Activated naive CD8-positive, alpha-beta T cell (primary cell): Measurements from ENCODE around the gene OR56A5.

ENCODE experiments used
- H3K27ac Mint-ChIP-seq: one replicate; pipeline ENCODE4 v1.8.0; 2021; ENCODE audit warnings: mixed read lengths
- H3K27me3 Mint-ChIP-seq: one replicate; pipeline ENCODE4 v1.8.0; 2021; ENCODE audit warnings: mixed read lengths
- H3K36me3 Mint-ChIP-seq: one replicate; pipeline ENCODE4 v1.8.0; 2021; ENCODE audit warnings: mixed read lengths
- H3K4me1 Mint-ChIP-seq: one replicate; pipeline ENCODE4 v1.8.0; 2021; ENCODE audit warnings: low read depth, mixed read lengths
- H3K4me3 Mint-ChIP-seq: one replicate; pipeline ENCODE4 v1.8.0; 2021; ENCODE audit warnings: mild to moderate bottlenecking, mixed read lengths
- H3K9me3 Mint-ChIP-seq: one replicate; pipeline ENCODE4 v1.8.0; 2021; ENCODE audit warnings: low read depth, mixed read lengths

The OR56A5 gene, protein sequence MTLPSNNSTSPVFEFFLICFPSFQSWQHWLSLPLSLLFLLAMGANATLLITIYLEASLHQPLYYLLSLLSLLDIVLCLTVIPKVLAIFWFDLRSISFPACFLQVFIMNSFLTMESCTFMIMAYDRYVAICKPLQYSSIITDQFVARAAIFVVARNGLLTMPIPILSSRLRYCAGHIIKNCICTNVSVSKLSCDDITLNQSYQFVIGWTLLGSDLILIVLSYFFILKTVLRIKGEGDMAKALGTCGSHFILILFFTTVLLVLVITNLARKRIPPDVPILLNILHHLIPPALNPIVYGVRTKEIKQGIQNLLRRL

DNA sequence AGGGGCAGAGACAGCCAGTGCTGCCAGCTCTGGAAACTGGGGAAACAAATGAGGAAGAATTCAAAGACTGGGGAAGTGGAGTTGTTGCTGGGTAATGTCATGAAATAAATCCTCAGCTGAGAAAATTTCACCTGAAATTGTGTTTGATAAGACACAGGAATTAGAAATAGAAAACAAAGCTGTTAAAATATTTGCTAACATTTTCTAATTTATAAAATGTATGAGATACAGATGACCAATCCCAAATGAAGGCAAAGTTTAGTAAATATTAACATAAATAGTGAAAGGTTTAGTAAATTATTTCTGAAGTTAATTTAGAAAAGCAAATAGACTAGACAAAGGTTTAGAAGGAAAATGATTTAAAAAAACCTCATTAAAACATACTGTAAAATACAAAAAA, at the start of gene OR56A5:
Gene OR56A5, minus strand, starts transcription at position 101 of the 400 bp plus-strand sequence. Its CDS starts 0 bp downstream, at position 101.
- Mint-ChIP-seq H3K4me1 (no peaks in the 10 kb centered on the region), H3K4me3 (no peak within 1 kb of the TSS), H3K9me3 (peaks cover 4% of the 10 kb centered on the region), H3K27ac (no peak within 1 kb of the TSS), H3K36me3 (no peaks in the 10 kb centered on the region), H3K27me3 (peaks cover 21% of the 10 kb centered on the region)

DNA sequence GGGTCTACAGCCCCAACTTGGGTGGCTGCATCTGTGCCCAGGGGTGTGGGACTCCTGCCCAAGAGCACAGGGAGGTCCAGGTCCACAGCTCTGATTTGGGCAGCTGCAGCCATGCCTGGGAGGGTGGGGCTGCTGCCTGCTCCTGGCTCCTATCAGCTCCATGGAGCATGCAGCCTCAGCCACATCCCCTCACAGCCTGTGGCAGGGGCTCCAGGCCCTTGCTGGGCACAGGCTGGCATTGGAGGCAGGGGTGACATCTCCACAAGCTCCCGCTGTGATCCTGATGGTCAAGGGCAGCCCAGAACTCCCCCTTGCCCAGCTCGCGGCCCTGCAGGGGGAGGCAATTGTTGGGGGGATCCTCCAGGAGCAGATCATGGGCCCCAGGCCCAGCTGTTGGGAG, 44.7 kb upstream of the OR56A5 start:
- Mint-ChIP-seq H3K4me3 (no peak overlapping the region), H3K4me1 (no peaks in the 10 kb centered on the region), H3K9me3 (peaks cover 10% of the 10 kb centered on the region), H3K36me3 (peaks cover 2% of the 10 kb centered on the region), H3K27me3 (peaks cover 14% of the 10 kb centered on the region), H3K27ac (no peak overlapping the region)

DNA sequence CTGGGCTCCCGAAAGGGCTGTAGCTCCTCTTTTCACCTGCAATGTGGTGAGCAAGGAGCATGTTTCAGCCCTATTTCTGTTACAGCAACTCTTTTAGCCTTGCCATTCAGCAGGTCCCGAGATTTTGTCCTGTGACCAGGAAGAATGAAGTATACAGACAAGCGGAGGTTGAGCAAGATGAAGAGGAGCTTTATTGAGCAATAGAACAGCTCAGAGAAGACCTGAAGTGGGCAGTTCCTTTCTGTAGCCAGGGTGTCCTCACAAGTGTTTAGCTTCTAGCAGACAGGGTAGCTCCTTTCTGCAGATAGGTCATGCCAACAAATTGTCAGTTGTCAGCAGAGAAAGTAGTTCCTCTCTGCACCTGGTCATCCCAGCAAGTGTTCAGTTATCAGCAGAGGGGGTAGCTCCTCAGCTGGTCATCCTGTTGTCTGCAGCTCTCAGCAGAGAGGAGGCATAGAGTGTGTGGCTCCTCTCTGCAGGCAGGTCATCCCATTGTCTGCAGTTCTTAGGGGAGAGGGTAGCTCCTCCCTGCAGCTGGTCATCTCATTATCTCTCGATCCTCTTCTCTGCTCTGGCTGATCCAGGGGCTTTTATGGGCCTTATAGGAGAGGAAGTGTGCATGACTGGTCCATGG, 43.9 kb upstream of the OR56A5 start:
- no peak overlapping the region for H3K27ac Mint-ChIP-seq
- H3K4me1 Mint-ChIP-seq: no peaks in the 10 kb centered on the region
- H3K36me3 Mint-ChIP-seq: peaks cover 2% of the 10 kb centered on the region
- H3K9me3 Mint-ChIP-seq: peaks cover 7% of the 10 kb centered on the region
- H3K27me3 Mint-ChIP-seq: peaks cover 14% of the 10 kb centered on the region
- no peak overlapping the region for H3K4me3 Mint-ChIP-seq

DNA sequence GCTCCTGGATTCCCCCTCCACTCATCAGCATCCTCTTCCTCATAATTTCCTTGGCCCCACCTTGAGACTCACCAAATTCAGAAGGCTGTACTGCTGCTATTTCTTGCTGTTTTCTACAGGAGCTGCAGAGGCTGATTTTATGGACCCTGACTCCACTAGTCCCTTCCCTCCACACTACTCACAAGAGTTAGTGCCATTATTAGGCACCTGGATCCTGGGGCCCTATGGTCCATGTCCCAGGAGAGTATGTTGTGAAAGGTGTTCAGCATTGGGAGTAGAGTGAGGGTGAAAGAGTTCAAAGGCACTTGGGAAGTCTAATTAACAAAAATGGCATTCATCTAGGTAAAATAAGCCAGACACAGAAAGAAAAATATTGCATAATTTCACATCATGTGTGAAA, 38.6 kb upstream of the OR56A5 start, which contains the start of gene OR56A4:
Gene OR56A4, minus strand, starts transcription at position 101 of the 400 bp plus-strand sequence. CDS start 3,954 bp downstream, outside the sequence.
- H3K9me3 Mint-ChIP-seq: no peaks in the 10 kb centered on the region
- no peaks in the 10 kb centered on the region for H3K36me3 Mint-ChIP-seq
- H3K4me1 Mint-ChIP-seq: no peaks in the 10 kb centered on the region
- H3K27ac Mint-ChIP-seq: no peak within 1 kb of the TSS
- no peak within 1 kb of the TSS for H3K4me3 Mint-ChIP-seq
- H3K27me3 Mint-ChIP-seq: peaks cover 8% of the 10 kb centered on the region

DNA sequence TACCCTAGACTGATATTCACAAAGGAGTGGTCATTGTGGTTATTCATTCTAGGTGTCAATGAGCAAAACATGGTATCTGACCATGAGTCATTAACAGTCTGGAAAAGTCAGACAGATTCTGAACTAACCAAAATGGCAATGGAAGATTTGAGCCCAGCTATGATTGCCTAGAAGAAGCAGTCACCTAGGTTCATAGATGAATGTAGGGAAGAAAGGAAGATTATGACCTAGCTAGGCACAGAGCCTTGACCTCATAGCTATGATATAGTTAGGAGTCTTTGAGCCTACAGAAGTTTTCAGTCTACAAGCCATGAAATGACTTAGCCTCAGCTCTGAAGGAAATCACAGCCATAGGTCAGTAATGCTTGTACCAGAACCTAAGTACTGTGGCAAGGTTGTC, 38.1 kb upstream of the OR56A5 start:
- Mint-ChIP-seq H3K27me3 (peaks cover 8% of the 10 kb centered on the region), H3K4me3 (no peak overlapping the region), H3K4me1 (no peaks in the 10 kb centered on the region), H3K9me3 (no peaks in the 10 kb centered on the region), H3K36me3 (no peaks in the 10 kb centered on the region), H3K27ac (no peak overlapping the region)

DNA sequence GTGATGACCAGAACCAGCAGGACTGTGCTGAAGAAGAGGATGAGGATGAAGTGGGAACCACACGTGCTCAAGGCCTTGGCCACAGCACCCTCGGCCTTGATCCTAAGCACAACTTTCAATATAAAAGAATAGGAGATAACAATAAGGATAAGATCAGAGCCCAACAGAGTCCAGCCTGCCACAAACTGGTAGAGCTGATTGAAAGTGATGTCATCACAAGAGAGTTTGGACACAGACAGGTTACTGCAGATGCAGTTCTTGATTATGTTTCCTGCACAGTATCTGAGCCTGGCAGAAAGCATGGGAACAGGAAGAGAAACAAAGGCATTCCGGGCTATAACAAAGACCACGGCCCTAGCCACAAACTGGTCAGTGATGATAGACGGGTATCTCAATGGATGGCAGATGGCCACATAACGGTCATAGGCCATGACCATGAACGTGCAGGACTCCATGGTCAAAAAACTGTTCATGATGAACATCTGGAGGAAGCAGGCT, 34.0 kb upstream of the OR56A5 start:
- Mint-ChIP-seq H3K27me3 (peaks cover 8% of the 10 kb centered on the region), H3K36me3 (no peaks in the 10 kb centered on the region), H3K27ac (no peak overlapping the region), H3K4me1 (no peaks in the 10 kb centered on the region), H3K4me3 (no peak overlapping the region), H3K9me3 (no peaks in the 10 kb centered on the region)

DNA sequence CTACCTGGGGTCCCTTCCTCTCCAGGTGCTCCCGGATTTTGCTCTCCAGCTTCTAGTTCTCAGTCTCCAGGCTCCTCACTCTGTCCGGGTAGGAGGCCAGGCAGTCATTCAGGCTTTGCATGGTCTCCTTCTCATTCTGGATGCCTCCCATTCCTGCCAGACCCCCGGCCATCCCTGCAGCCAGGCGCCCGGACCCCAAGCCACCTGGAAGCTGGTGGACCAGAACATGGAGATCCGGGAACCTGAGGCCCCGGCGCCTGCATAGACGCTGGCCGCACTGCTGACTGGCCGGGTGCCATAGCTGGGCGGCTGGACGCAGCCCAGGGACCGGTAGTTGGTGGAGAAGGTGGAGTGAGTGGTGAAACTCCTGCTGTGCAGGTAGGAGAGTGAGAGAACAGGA, 26.5 kb upstream of the OR56A5 start:
- H3K27me3 Mint-ChIP-seq: peaks cover 7% of the 10 kb centered on the region
- no peaks in the 10 kb centered on the region for H3K9me3 Mint-ChIP-seq
- no peaks in the 10 kb centered on the region for H3K36me3 Mint-ChIP-seq
- H3K4me1 Mint-ChIP-seq: no peaks in the 10 kb centered on the region
- H3K27ac Mint-ChIP-seq: no peak overlapping the region
- no peak overlapping the region for H3K4me3 Mint-ChIP-seq

DNA sequence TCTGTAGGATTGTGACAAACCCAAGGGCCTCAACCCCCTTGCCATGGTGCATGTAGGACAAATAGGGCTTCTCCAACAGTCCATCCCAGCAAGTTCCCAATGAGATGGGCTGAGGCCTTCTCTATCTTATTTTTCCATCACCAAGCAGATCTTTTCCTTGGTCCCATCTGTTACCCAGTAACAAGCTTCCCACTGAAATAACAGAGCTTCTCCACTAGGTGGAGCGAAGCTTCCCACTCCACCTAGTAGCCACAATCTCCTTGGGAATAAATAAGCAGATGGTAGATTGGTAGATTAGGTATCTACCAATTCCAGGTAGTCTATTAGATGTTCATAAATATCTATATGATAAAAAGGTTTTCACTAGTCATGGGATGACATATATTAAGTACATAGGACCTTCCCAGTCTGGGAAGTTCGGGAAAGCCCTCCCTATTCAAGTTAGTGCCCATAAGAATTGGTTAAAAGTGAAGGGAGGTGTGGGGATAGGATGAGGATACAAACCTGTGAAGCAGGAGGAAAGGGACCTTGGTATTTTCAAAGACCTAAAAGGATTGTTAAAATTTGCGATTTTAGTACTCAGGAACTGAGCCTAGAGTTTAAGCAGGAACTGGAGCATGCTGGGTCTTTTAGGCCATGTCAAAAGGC, 24.4 kb upstream of the OR56A5 start:
- H3K4me3 Mint-ChIP-seq: no peak overlapping the region
- no peaks in the 10 kb centered on the region for H3K4me1 Mint-ChIP-seq
- peaks cover 8% of the 10 kb centered on the region for H3K27me3 Mint-ChIP-seq
- no peaks in the 10 kb centered on the region for H3K36me3 Mint-ChIP-seq
- peaks cover 4% of the 10 kb centered on the region for H3K9me3 Mint-ChIP-seq
- no peak overlapping the region for H3K27ac Mint-ChIP-seq

DNA sequence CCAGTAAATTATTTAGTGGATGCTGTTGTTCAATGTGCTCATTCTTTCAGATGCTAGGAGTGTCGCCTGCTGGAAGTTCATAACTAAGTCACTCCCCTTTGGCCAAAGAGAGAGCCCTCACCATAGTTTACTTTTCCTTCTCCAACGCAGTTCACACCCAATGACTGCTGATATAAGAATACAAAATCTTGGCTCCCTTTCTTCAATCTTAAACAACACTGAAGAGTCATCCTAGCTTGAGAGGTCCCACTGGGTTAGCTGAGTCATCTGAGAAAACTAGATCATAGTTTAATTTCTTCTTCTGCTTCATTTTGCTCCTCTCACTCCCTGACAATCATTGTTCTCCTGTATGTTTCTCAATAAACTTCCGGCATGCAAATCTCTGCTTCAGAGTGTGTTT, 23.9 kb upstream of the OR56A5 start:
- H3K36me3 Mint-ChIP-seq: no peaks in the 10 kb centered on the region
- peaks cover 6% of the 10 kb centered on the region for H3K9me3 Mint-ChIP-seq
- no peak overlapping the region for H3K4me3 Mint-ChIP-seq
- no peak overlapping the region for H3K27ac Mint-ChIP-seq
- peaks cover 10% of the 10 kb centered on the region for H3K27me3 Mint-ChIP-seq
- H3K4me1 Mint-ChIP-seq: no peaks in the 10 kb centered on the region

DNA sequence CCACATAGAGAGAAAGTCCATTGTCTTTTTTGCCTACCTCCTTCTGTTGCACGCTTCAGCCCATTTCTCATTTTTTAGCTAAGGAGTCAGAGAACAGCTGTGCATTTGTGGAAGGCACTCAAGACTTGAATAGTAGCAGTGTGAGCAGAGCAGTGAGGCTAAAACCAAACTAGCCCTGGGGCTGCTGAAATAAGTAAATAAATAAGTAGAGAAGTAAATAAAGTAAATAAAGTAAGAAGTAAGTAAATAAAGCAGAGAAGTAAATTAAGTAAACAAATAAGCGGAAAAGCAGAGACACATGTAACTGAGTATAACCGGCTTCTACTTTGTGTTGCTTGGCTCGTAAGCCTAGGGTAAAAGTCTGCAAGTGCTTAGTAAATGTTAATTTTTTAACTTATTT, 20.9 kb upstream of the OR56A5 start:
- no peak overlapping the region for H3K27ac Mint-ChIP-seq
- peaks cover 6% of the 10 kb centered on the region for H3K9me3 Mint-ChIP-seq
- no peaks in the 10 kb centered on the region for H3K4me1 Mint-ChIP-seq
- H3K4me3 Mint-ChIP-seq: no peak overlapping the region
- H3K36me3 Mint-ChIP-seq: no peaks in the 10 kb centered on the region
- H3K27me3 Mint-ChIP-seq: peaks cover 24% of the 10 kb centered on the region

DNA sequence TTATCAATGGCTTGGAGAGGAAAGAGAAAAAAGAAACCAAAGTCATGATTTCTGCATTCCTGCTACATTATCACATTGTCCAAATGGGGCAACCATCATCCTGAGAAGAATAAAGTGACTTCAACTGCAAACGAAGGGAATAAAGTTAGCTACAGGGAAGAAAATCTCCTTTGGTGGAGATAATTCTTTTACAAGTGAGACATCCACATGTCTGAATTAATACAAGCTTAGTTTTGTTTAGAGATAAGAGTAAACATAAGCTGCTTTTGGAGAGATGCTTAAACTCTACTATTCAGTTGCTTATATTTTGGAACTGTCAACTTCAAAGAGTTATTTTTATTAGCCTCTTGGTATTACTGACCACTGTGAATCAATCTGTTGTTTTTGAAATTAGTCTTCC, 18.6 kb upstream of the OR56A5 start, which contains the start of gene OR52L1:
Gene OR52L1, minus strand, starts transcription at position 101 of the 400 bp plus-strand sequence. Its CDS starts 55 bp downstream, at position 46.
- no peaks in the 10 kb centered on the region for H3K4me1 Mint-ChIP-seq
- peaks cover 6% of the 10 kb centered on the region for H3K9me3 Mint-ChIP-seq
- H3K36me3 Mint-ChIP-seq: no peaks in the 10 kb centered on the region
- no peak within 1 kb of the TSS for H3K4me3 Mint-ChIP-seq
- H3K27ac Mint-ChIP-seq: no peak within 1 kb of the TSS
- peaks cover 37% of the 10 kb centered on the region for H3K27me3 Mint-ChIP-seq

DNA sequence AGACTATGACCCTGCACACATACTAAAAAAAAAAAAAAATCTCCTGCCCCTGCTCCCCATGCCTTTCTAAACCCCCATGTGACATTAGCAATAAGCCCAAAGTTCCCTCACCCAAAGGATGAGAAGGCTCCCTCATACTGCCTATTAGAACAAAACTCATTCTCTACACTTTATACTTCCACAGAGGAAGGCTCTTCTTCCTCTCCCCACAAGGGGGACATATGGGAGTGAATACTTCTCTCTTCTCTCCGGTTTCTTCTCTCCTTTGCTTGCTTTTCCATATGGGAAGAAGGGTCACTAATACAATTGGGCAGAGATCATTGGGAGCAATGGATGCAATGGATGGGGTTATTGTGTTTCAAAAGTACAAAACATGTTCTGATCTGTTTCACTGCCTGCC, 15.1 kb upstream of the OR56A5 start:
- no peaks in the 10 kb centered on the region for H3K36me3 Mint-ChIP-seq
- no peaks in the 10 kb centered on the region for H3K4me1 Mint-ChIP-seq
- no peak overlapping the region for H3K27ac Mint-ChIP-seq
- H3K4me3 Mint-ChIP-seq: no peak overlapping the region
- peaks cover 17% of the 10 kb centered on the region for H3K9me3 Mint-ChIP-seq
- H3K27me3 Mint-ChIP-seq: peaks cover 32% of the 10 kb centered on the region

DNA sequence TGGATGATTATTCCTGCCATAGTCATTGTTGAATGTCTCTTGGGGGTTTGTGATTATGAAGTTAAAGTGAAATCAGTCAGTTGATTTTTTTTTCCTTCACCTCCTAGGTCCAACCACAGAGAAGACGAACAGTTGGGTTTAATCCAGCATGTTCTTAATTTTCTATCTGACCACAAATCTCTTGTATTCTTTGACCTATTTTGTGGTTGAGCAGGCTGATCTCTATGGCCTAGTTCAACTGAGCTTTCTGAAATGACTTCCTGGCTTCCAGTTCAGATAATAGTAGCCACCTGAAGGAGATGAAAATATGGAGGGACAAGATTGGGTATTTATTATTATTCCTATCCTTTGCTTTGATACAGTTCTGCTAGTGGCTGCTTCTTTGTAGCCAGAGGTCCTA, 5.2 kb upstream of the OR56A5 start:
- H3K27me3 Mint-ChIP-seq: peaks cover 10% of the 10 kb centered on the region
- peaks cover 6% of the 10 kb centered on the region for H3K9me3 Mint-ChIP-seq
- no peak overlapping the region for H3K4me3 Mint-ChIP-seq
- no peaks in the 10 kb centered on the region for H3K36me3 Mint-ChIP-seq
- H3K27ac Mint-ChIP-seq: no peak overlapping the region
- H3K4me1 Mint-ChIP-seq: no peaks in the 10 kb centered on the region

DNA sequence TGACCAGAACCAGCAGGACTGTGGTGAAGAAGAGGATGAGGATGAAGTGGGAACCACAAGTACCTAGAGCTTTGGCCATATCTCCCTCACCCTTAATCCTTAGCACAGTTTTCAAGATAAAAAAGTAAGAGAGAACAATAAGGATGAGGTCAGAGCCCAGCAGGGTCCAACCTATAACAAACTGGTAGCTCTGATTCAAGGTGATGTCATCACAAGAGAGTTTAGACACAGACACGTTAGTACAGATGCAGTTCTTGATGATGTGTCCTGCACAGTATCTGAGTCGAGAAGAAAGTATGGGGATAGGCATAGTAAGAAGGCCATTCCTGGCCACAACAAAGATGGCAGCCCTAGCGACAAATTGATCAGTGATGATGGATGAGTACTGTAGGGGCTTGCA, 586 bp downstream of the OR56A5 start:
- no peaks in the 10 kb centered on the region for H3K36me3 Mint-ChIP-seq
- H3K27ac Mint-ChIP-seq: no peak overlapping the region
- no peaks in the 10 kb centered on the region for H3K4me1 Mint-ChIP-seq
- no peak overlapping the region for H3K4me3 Mint-ChIP-seq
- H3K9me3 Mint-ChIP-seq: peaks cover 10% of the 10 kb centered on the region
- H3K27me3 Mint-ChIP-seq: peaks cover 21% of the 10 kb centered on the region

DNA sequence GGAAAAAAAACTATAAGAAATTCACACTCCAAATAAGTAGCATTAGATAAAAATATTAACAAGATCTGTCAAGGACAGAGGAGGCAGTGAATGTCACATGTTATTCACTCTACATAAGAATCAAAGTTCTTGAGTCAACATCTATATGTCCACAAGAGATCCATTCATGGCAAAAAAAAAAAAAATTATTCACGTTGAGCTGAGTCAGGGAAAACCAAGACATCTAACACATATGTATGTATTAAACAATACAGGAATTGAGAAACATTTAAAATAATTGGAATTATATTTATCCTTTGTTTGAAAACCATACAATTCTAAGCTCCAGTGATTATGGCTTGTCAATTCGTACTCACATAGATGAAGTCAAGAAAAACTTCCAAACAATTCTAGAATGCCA, 1.3 kb downstream of the OR56A5 start:
- H3K9me3 Mint-ChIP-seq: peaks cover 13% of the 10 kb centered on the region
- peaks cover 21% of the 10 kb centered on the region for H3K27me3 Mint-ChIP-seq
- no peaks in the 10 kb centered on the region for H3K4me1 Mint-ChIP-seq
- no peak overlapping the region for H3K27ac Mint-ChIP-seq
- H3K36me3 Mint-ChIP-seq: no peaks in the 10 kb centered on the region
- H3K4me3 Mint-ChIP-seq: no peak overlapping the region
